ENCODE measurements around the gene TRAFD1. TPM values are rescaled to one million over a fixed set of nuclear protein-coding genes. Genes with fewer than 3 reads are reported as not detected.

Gene TRAFD1
- polyA plus RNA-seq, 1 donor from 2014 or later, result 75.6 TPM

DNA sequence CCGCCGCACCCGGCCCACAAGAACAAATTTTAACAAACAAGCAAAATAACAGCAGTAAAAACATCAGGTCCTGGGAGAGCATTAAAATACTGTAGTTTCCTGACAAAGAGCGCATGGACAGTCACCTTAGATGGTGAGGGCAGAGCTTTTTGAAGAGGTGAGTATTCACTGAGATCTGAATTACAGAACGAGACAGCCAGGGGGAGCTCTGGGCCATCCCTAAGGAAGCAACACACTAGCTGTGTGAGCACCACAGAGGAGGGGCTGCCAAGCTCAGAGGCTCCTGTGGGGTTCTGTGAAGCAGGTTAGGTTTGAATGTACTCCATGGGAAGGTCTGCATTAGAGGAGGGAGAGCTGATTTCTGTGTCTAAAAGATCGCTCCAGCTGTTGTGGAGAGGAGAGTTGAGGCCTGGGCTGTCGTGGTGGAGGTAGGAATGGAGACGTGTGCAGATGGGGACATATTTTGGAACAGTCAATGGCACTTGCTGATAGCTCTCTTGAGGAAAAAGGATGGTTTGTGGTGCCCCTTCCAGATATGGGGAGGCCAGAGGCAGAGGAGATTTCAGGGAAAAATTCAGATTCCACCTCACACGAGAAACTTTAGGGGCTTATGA is 72.9 kb downstream of the TRAFD1 start:
- Histone ChIP-seq H4K20me1 (ENCODE audit: insufficient read depth) (no peaks in the 10 kb centered on the region), H3K27ac (ENCODE audit: low read length) (no peak overlapping the region), H3K9me3 (ENCODE audit: low read length) (no peaks in the 10 kb centered on the region), H3K4me3 (ENCODE audit: low read length) (no peak overlapping the region), H2AFZ (ENCODE audit: low read depth, low read length) (no peak overlapping the region), H3K27me3 (ENCODE audit: insufficient read depth, low read depth, low read length) (no peaks in the 10 kb centered on the region), H3K36me3 (ENCODE audit: insufficient read depth, low read length) (peaks cover 23% of the 10 kb centered on the region), H3F3A (ENCODE audit: insufficient read depth, low read length, poor library complexity, severe bottlenecking) (no peaks in the 10 kb centered on the region), H3K9ac (ENCODE audit: low read length) (no peak overlapping the region), H3K9me2 (ENCODE audit: insufficient read depth, low read length) (no peaks in the 10 kb centered on the region), H3K4me2 (ENCODE audit: low read length) (no peak overlapping the region), H3K79me2 (replicated peaks; ENCODE audit: insufficient read depth, low read length) (no peaks in the 10 kb centered on the region)
- TF ChIP-seq, protein P1, sequence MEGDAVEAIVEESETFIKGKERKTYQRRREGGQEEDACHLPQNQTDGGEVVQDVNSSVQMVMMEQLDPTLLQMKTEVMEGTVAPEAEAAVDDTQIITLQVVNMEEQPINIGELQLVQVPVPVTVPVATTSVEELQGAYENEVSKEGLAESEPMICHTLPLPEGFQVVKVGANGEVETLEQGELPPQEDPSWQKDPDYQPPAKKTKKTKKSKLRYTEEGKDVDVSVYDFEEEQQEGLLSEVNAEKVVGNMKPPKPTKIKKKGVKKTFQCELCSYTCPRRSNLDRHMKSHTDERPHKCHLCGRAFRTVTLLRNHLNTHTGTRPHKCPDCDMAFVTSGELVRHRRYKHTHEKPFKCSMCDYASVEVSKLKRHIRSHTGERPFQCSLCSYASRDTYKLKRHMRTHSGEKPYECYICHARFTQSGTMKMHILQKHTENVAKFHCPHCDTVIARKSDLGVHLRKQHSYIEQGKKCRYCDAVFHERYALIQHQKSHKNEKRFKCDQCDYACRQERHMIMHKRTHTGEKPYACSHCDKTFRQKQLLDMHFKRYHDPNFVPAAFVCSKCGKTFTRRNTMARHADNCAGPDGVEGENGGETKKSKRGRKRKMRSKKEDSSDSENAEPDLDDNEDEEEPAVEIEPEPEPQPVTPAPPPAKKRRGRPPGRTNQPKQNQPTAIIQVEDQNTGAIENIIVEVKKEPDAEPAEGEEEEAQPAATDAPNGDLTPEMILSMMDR (IDR thresholded peaks at IDR 0.05; ENCODE audit: poor library complexity, severe bottlenecking), result peak; percentile 68
- TF ChIP-seq EZH2 (IDR thresholded peaks at IDR 0.05; ENCODE audit: borderline replicate concordance, insufficient read depth, low read length, poor library complexity, severe bottlenecking) (no peak), SMC3 (conservative IDR thresholded peaks at IDR 0.05; ENCODE audit: poor library complexity) (peak; percentile 70), EP300 (conservative IDR thresholded peaks at IDR 0.05; ENCODE audit: poor library complexity, severe bottlenecking) (no peak), TAF1 (IDR thresholded peaks at IDR 0.05; ENCODE audit: low read depth) (no peak), RAD21 (conservative IDR thresholded peaks at IDR 0.05) (peak; percentile 66), MXI1 (conservative IDR thresholded peaks at IDR 0.05; ENCODE audit: poor library complexity, severe bottlenecking) (no peak), POLR2AphosphoS5 (IDR thresholded peaks at IDR 0.05) (no peak)
- TF ChIP-seq, protein P2, sequence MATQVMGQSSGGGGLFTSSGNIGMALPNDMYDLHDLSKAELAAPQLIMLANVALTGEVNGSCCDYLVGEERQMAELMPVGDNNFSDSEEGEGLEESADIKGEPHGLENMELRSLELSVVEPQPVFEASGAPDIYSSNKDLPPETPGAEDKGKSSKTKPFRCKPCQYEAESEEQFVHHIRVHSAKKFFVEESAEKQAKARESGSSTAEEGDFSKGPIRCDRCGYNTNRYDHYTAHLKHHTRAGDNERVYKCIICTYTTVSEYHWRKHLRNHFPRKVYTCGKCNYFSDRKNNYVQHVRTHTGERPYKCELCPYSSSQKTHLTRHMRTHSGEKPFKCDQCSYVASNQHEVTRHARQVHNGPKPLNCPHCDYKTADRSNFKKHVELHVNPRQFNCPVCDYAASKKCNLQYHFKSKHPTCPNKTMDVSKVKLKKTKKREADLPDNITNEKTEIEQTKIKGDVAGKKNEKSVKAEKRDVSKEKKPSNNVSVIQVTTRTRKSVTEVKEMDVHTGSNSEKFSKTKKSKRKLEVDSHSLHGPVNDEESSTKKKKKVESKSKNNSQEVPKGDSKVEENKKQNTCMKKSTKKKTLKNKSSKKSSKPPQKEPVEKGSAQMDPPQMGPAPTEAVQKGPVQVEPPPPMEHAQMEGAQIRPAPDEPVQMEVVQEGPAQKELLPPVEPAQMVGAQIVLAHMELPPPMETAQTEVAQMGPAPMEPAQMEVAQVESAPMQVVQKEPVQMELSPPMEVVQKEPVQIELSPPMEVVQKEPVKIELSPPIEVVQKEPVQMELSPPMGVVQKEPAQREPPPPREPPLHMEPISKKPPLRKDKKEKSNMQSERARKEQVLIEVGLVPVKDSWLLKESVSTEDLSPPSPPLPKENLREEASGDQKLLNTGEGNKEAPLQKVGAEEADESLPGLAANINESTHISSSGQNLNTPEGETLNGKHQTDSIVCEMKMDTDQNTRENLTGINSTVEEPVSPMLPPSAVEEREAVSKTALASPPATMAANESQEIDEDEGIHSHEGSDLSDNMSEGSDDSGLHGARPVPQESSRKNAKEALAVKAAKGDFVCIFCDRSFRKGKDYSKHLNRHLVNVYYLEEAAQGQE (IDR thresholded peaks at IDR 0.05; ENCODE audit: borderline replicate concordance), result no peak

DNA sequence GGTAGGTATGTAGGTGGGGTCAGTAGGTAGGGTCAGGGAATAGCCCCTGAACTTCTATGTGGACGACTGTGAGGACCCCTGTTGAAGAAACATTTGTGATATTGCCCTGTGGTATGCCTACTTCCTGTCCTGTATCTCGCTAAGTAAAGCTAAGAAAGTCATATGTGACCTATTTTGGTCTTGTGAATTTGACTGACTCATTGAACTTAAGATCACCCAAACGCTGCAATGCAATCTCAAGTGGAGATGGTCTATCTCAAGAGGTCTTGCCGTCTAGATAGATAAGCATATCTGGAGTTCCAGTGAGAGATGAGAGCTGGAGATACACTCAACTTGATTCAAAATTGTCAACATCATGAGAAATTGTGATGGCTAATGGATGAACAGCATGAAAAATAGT is 73.8 kb downstream of the TRAFD1 start:
- Histone ChIP-seq H3K4me2 (ENCODE audit: low read length) (no peak overlapping the region), H2AFZ (ENCODE audit: low read depth, low read length) (no peak overlapping the region), H3K36me3 (ENCODE audit: insufficient read depth, low read length) (peaks cover 25% of the 10 kb centered on the region), H4K20me1 (ENCODE audit: insufficient read depth) (no peaks in the 10 kb centered on the region), H3K9me3 (ENCODE audit: low read length) (no peaks in the 10 kb centered on the region), H3F3A (ENCODE audit: insufficient read depth, low read length, poor library complexity, severe bottlenecking) (no peaks in the 10 kb centered on the region), H3K4me3 (ENCODE audit: low read length) (no peak overlapping the region), H3K9ac (ENCODE audit: low read length) (no peak overlapping the region), H3K9me2 (ENCODE audit: insufficient read depth, low read length) (no peaks in the 10 kb centered on the region), H3K79me2 (replicated peaks; ENCODE audit: insufficient read depth, low read length) (no peaks in the 10 kb centered on the region), H3K27me3 (ENCODE audit: insufficient read depth, low read depth, low read length) (no peaks in the 10 kb centered on the region), H3K27ac (ENCODE audit: low read length) (no peak overlapping the region)
- TF ChIP-seq TAF1 (IDR thresholded peaks at IDR 0.05; ENCODE audit: low read depth) (no peak), SMC3 (conservative IDR thresholded peaks at IDR 0.05; ENCODE audit: poor library complexity) (no peak), RAD21 (conservative IDR thresholded peaks at IDR 0.05) (no peak), POLR2AphosphoS5 (IDR thresholded peaks at IDR 0.05) (no peak)
- TF ChIP-seq, protein P2 (IDR thresholded peaks at IDR 0.05; ENCODE audit: borderline replicate concordance), result no peak
